Esophagus muscularis mucosa (tissue), 3 donors: ENCODE measurements around the gene ALKBH5.

Experiments
- CTCF ChIP-seq, 3 experiments: fragments of 200-600 bp in 2 of 3; fragments of 450-650 bp in 1 of 3; sonication (generic) in 2 of 3; IDR thresholded peaks; one replicate each; pipeline ENCODE4 v1.5.1; 2017 to 2019; ENCODE audit warnings: antibody characterized with exemption in 3 of 3, mild to moderate bottlenecking in 2 of 3, moderate library complexity in 1 of 3
- POLR2AphosphoS5 ChIP-seq, 2 donors: sonication (generic); formaldehyde crosslinking; IDR thresholded peaks; one replicate each; pipeline ENCODE4 v1.6.1; 2017; ENCODE audit warnings: antibody characterized with exemption in 2 of 2

GRCh38 chr17:18177722-18178121, 5.9 kb upstream of the ALKBH5 start:
- TF ChIP-seq CTCF (IDR thresholded peaks at IDR 0.05) (no peak), POLR2AphosphoS5 (IDR thresholded peaks at IDR 0.05) (no peak)
